ENCODE results near the gene FBXO11. TPM values are rescaled to one million over a fixed set of nuclear protein-coding genes. Genes with fewer than 3 reads are reported as not detected.
A peak's percentile ranks its signal among the peaks of the same experiment; 100 is the strongest.

The FBXO11 gene
- total RNA-seq, 1 experiment from 2014 or later = 34.4 TPM

GRCh38 chr2:47778698-47779425 is 127.4 kb downstream of the FBXO11 start:
- in situ Hi-C loops (cut with HindIII; ENCODE audit: low pct_unique_long_range_greater_than_20kb, low sequenced_read_pairs) = no loop called here
- DNase-seq (ENCODE audit: low read depth, low spot score) = no peak

GRCh38 chr2:47777277-47777937 is 128.9 kb downstream of the FBXO11 start:
- DNase-seq (ENCODE audit: low read depth, low spot score) = no peak
- in situ Hi-C loops (cut with HindIII; ENCODE audit: low pct_unique_long_range_greater_than_20kb, low sequenced_read_pairs) = no loop called here

- no peak for DNase-seq (ENCODE audit: low read depth, low spot score)
- in situ Hi-C loops (cut with HindIII; ENCODE audit: low pct_unique_long_range_greater_than_20kb, low sequenced_read_pairs) = no loop called here
Observed at GRCh38 chr2:47774567-47774966, 131.7 kb downstream of the FBXO11 start.

- DNase-seq (ENCODE audit: low read depth, low spot score) = no peak
- in situ Hi-C loops (cut with HindIII; ENCODE audit: low pct_unique_long_range_greater_than_20kb, low sequenced_read_pairs) = no loop called here
Observed at GRCh38 chr2:47772343-47772742, 134.0 kb downstream of the FBXO11 start.

GRCh38 chr2:47771211-47771610 is 135.1 kb downstream of the FBXO11 start:
- peak; percentile 86 for DNase-seq (ENCODE audit: low read depth, low spot score)
- in situ Hi-C loops (cut with HindIII; ENCODE audit: low pct_unique_long_range_greater_than_20kb, low sequenced_read_pairs) = no loop called here

GRCh38 chr2:47769318-47769717 is 137.0 kb downstream of the FBXO11 start:
- in situ Hi-C loops (cut with HindIII; ENCODE audit: low pct_unique_long_range_greater_than_20kb, low sequenced_read_pairs) = no loop called here
- DNase-seq (ENCODE audit: low read depth, low spot score) = no peak

GRCh38 chr2:47767880-47768609 is 138.3 kb downstream of the FBXO11 start:
- DNase-seq (ENCODE audit: low read depth, low spot score) = peak; percentile 54
- in situ Hi-C loops (cut with HindIII; ENCODE audit: low pct_unique_long_range_greater_than_20kb, low sequenced_read_pairs) = no loop called here

- in situ Hi-C loops (cut with HindIII; ENCODE audit: low pct_unique_long_range_greater_than_20kb, low sequenced_read_pairs) = no loop called here
- DNase-seq (ENCODE audit: low read depth, low spot score) = no peak
Observed at GRCh38 chr2:47767497-47767844, 138.8 kb downstream of the FBXO11 start.

GRCh38 chr2:47751856-47752414 is 154.4 kb downstream of the FBXO11 start:
- in situ Hi-C loops (cut with HindIII; ENCODE audit: low pct_unique_long_range_greater_than_20kb, low sequenced_read_pairs) = no loop called here

GRCh38 chr2:47747878-47748277 is 158.4 kb downstream of the FBXO11 start:
- in situ Hi-C loops (cut with HindIII; ENCODE audit: low pct_unique_long_range_greater_than_20kb, low sequenced_read_pairs) = no loop called here
- DNase-seq (ENCODE audit: low read depth, low spot score) = no peak

More at GRCh38 chr2:47751856-47752414, 154.4 kb downstream of the FBXO11 start:
- peak; percentile 33 for DNase-seq (ENCODE audit: low read depth, low spot score)

GRCh38 chr2:47744074-47744473 is 162.2 kb downstream of the FBXO11 start:
- no peak for DNase-seq (ENCODE audit: low read depth, low spot score)
- in situ Hi-C loops (cut with HindIII; ENCODE audit: low pct_unique_long_range_greater_than_20kb, low sequenced_read_pairs) = no loop called here

GRCh38 chr2:47741637-47742036 is 164.7 kb downstream of the FBXO11 start:
- in situ Hi-C loops (cut with HindIII; ENCODE audit: low pct_unique_long_range_greater_than_20kb, low sequenced_read_pairs) = no loop called here
- DNase-seq (ENCODE audit: low read depth, low spot score) = no peak

- in situ Hi-C loops (cut with HindIII; ENCODE audit: low pct_unique_long_range_greater_than_20kb, low sequenced_read_pairs) = no loop called here
Observed at GRCh38 chr2:47741101-47741500, 165.2 kb downstream of the FBXO11 start.

More at GRCh38 chr2:47741101-47741500, 165.2 kb downstream of the FBXO11 start:
- no peak for DNase-seq (ENCODE audit: low read depth, low spot score)

Small RNA genes lying within 50 kb of the gene (small RNA-seq; reads per million reads assigned to genes)
- 0 reads per million in 2 experiments for gene RF00026
- gene RPL36AP15 = 0 reads per million in 2 experiments

Other genes starting within 250 kb of the FBXO11 start
- 66.1 and 71.1 TPM in 2 replicates for gene MSH6, start 123.4 kb downstream of the FBXO11 start, total RNA-seq (2014; rRNA removed; shearing (Covaris generic))